Right lobe of liver (tissue), 4 donors: ENCODE results near the gene GAN.

ENCODE experiments used
- CTCF ChIP-seq, 4 donors: fragments of 200-600 bp in 3 of 4; fragments of 450-650 bp in 1 of 4; IDR thresholded peaks; one replicate each; pipeline versions ENCODE4 v1.5.1 to v1.8.0; 2016 to 2022; ENCODE audit warnings: antibody characterized with exemption in 4 of 4, mild to moderate bottlenecking in 2 of 4
- POLR2A ChIP-seq: fragments of 450-650 bp; IDR thresholded peaks from one replicate; pipeline ENCODE4 v1.6.1; 2017; ENCODE audit warnings: antibody characterized with exemption, mild to moderate bottlenecking
- donor health status: DM: no; HTN: no; CAD: no.
- donor health status: DM: no; HTN: no; CAD: no.
- donor health status: DM: no; HTN: yes; CAD: no.

GRCh38 chr16:81384006-81384405 lies 69.2 kb downstream of the GAN start:
- no peak for TF ChIP-seq CTCF (IDR thresholded peaks at IDR 0.05)
- TF ChIP-seq POLR2A = no peak
